ENCODE data around the gene STK32C.

DNA sequence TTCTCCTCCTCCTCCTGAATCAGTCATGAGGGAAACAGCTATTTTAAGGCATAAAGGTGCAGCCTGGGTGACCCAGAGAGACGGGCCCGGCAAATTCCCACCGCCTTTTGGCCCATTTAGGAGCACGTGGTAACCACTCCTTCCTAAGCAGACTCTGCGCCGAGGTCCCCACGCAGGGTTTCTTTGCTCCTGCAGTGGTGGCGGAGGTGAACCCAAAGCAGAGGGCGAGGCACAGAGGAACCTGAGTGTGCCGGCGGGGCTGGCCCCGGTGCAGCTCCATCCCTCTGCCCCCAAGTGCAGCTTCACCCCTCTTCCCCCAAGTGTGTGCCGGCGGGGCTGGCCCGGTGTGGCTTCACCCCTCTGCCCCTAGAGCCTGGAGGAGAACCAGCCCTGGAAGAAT lies 70.4 kb downstream of the STK32C start:
- no peak for TF ChIP-seq POLR2AphosphoS5 (IDR thresholded peaks at IDR 0.05; ENCODE audit: borderline replicate concordance, low read depth, low read length)
- TF ChIP-seq EZH2 (IDR thresholded peaks at IDR 0.05) = no peak
- no peak for TF ChIP-seq FOXP2 (optimal IDR thresholded peaks at IDR 0.05; ENCODE audit: control extremely low read depth, extremely low read length, insufficient read depth)

Data from SK-N-MC (cell line).